HL-60 (cell line): Measurements from ENCODE around the gene SLC30A9.

Experiments
- DNase-seq, 2 experiments: peaks; one replicate each; pipeline ENCODE4 v3.0.0-alpha.2; 2010 to 2020; ENCODE audit warnings: low read depth in 1 of 2, low spot score in 1 of 2
- H3K27ac ChIP-seq: fragments of 250-450 bp; sonication (Bioruptor Pico); replicated peaks from 2 replicates; pipeline ENCODE4 v1.5.1; 2020; ENCODE audit warnings: mild to moderate bottlenecking, moderate library complexity
- H3K27me3 ChIP-seq: fragments of 250-450 bp; sonication (Bioruptor Pico); 2 replicates; pipeline ENCODE4 v1.5.1; 2021; ENCODE audit warnings: mild to moderate bottlenecking, moderate library complexity; ENCODE audit not compliant: insufficient read depth, poor library complexity, severe bottlenecking
- H3K4me3 ChIP-seq: replicated peaks from 2 replicates; pipeline ENCODE4 v1.5.1; 2011; ENCODE audit warnings: mild to moderate bottlenecking, control low read depth, low read length; ENCODE audit not compliant: insufficient read depth
- CTCF ChIP-seq: IDR thresholded peaks from one replicate; pipeline ENCODE4 v1.5.1; 2011; ENCODE audit warnings: low read length, control low read depth, inconsistent platforms; ENCODE audit not compliant: insufficient read depth
- GABPA ChIP-seq: IDR thresholded peaks from 2 replicates; pipeline ENCODE4 v1.6.1; 2012; ENCODE audit warnings: low read depth
- POLR2AphosphoS5 ChIP-seq: IDR thresholded peaks from 2 replicates; pipeline ENCODE4 v1.6.1; 2012; ENCODE audit warnings: low read depth
- REST ChIP-seq: IDR thresholded peaks from 2 replicates; pipeline ENCODE4 v1.6.1; 2012; ENCODE audit warnings: low read depth; ENCODE audit not compliant: insufficient replicate concordance
- SPI1 ChIP-seq: IDR thresholded peaks from 2 replicates; pipeline ENCODE4 v1.6.1; 2012; ENCODE audit warnings: low read depth, mild to moderate bottlenecking, borderline replicate concordance

The SLC30A9 gene

GRCh38 chr4:42048394-42048793, 58.1 kb downstream of the SLC30A9 start:
- Histone ChIP-seq H3K27me3 (no peaks in the 10 kb centered on the region), H3K4me3 (no peak overlapping the region), H3K27ac (no peak overlapping the region)
- no peak for TF ChIP-seq REST
- DNase-seq: no peak

GRCh38 chr4:42050516-42051249, 60.4 kb downstream of the SLC30A9 start:
- no peak for TF ChIP-seq GABPA
- no peak for TF ChIP-seq POLR2AphosphoS5
- TF ChIP-seq SPI1: no peak
- no peak for TF ChIP-seq CTCF
- no peak for TF ChIP-seq REST
- no peak for DNase-seq
- Histone ChIP-seq H3K27ac (no peak overlapping the region), H3K27me3 (no peaks in the 10 kb centered on the region), H3K4me3 (no peak overlapping the region)

GRCh38 chr4:42066402-42066801, 76.1 kb downstream of the SLC30A9 start:
- no peak for DNase-seq
- no peak for TF ChIP-seq GABPA
- no peak for TF ChIP-seq CTCF
- TF ChIP-seq POLR2AphosphoS5: no peak
- no peak for TF ChIP-seq REST
- no peak for TF ChIP-seq SPI1
- no peak overlapping the region for H3K4me3 ChIP-seq
- no peaks in the 10 kb centered on the region for H3K27me3 ChIP-seq
- no peak overlapping the region for H3K27ac ChIP-seq
